HEK293 (cell line): Measurements from ENCODE around the gene XAGE1A.
"Not testable (repeated sequence)": the region's sequence is repeated elsewhere in the genome, so short reads cannot be mapped to it uniquely, and the experiment has no call there.

ENCODE experiments used
- HOXC10 ChIP-seq: sonication (generic); formaldehyde crosslinking; IDR thresholded peaks from 2 replicates; pipeline ENCODE4 v1.8.1; 2023; ENCODE audit warnings: mild to moderate bottlenecking, missing genetic modification reagents
- SALL2 ChIP-seq: fragments of 450-650 bp; formaldehyde crosslinking; IDR thresholded peaks from 2 replicates; pipeline ENCODE4 v1.5.0; 2017; ENCODE audit warnings: missing biosample characterization, mild to moderate bottlenecking, missing genetic modification characterization, borderline replicate concordance
- SCRT1 ChIP-seq: fragments of 450-650 bp; formaldehyde crosslinking; IDR thresholded peaks from 2 replicates; pipeline ENCODE4 v1.5.1; 2016; ENCODE audit warnings: missing biosample characterization, missing genetic modification characterization, borderline replicate concordance
- TRIM28 ChIP-seq: IDR thresholded peaks from 2 replicates; pipeline ENCODE4 v1.6.1; 2011; ENCODE audit warnings: low read length, control low read depth, borderline replicate concordance
- ZBTB48 ChIP-seq: fragments of 450-650 bp; formaldehyde crosslinking; IDR thresholded peaks from 2 replicates; pipeline ENCODE4 v1.5.1; 2016; ENCODE audit warnings: missing biosample characterization, missing genetic modification characterization
- ZNF114 ChIP-seq: fragments of 450-650 bp; formaldehyde crosslinking; IDR thresholded peaks from 2 replicates; pipeline ENCODE4 v1.5.0; 2017; ENCODE audit warnings: missing biosample characterization, missing genetic modification characterization
- ZNF174 ChIP-seq: fragments of 450-650 bp; formaldehyde crosslinking; IDR thresholded peaks from 2 replicates; pipeline ENCODE4 v1.5.0; 2017; ENCODE audit warnings: missing biosample characterization, mild to moderate bottlenecking, missing genetic modification characterization
- ZNF18 ChIP-seq: fragments of 450-650 bp; formaldehyde crosslinking; IDR thresholded peaks from 2 replicates; pipeline ENCODE4 v1.5.1; 2016; ENCODE audit warnings: missing biosample characterization, missing genetic modification characterization
- ZNF473 ChIP-seq: fragments of 450-650 bp; formaldehyde crosslinking; IDR thresholded peaks from 2 replicates; pipeline ENCODE4 v1.5.1; 2017; ENCODE audit warnings: missing biosample characterization, missing genetic modification characterization
- ZNF677 ChIP-seq: fragments of 450-650 bp; IDR thresholded peaks from 2 replicates; pipeline ENCODE4 v1.5.0; 2018; ENCODE audit warnings: missing biosample characterization, mild to moderate bottlenecking, missing genetic modification characterization, moderate library complexity
- TF ChIP-seq, protein P1 (sequence below): fragments of 450-650 bp; formaldehyde crosslinking; IDR thresholded peaks from 2 replicates; pipeline ENCODE4 v1.5.1; 2016; ENCODE audit warnings: missing biosample characterization, missing genetic modification characterization

GRCh38 chrX:52501362-52501761 lies 5.8 kb downstream of the XAGE1A start:
- not testable (repeated sequence) for TF ChIP-seq ZNF677 (tag by site-specific recombination); ZNF473; ZNF174 (tag by site-specific recombination); ZBTB48 (tag by site-specific recombination); SCRT1 (tag by site-specific recombination); ZNF18 (tag by site-specific recombination); TRIM28; ZNF114 (tag by site-specific recombination); HOXC10 (CRISPR knock-in tag); SALL2
- TF ChIP-seq, protein P1, sequence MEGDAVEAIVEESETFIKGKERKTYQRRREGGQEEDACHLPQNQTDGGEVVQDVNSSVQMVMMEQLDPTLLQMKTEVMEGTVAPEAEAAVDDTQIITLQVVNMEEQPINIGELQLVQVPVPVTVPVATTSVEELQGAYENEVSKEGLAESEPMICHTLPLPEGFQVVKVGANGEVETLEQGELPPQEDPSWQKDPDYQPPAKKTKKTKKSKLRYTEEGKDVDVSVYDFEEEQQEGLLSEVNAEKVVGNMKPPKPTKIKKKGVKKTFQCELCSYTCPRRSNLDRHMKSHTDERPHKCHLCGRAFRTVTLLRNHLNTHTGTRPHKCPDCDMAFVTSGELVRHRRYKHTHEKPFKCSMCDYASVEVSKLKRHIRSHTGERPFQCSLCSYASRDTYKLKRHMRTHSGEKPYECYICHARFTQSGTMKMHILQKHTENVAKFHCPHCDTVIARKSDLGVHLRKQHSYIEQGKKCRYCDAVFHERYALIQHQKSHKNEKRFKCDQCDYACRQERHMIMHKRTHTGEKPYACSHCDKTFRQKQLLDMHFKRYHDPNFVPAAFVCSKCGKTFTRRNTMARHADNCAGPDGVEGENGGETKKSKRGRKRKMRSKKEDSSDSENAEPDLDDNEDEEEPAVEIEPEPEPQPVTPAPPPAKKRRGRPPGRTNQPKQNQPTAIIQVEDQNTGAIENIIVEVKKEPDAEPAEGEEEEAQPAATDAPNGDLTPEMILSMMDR (tag by site-specific recombination) = not testable (repeated sequence)
